ENCODE measurements around the gene TMEM59L. TPM values are rescaled to one million over a fixed set of nuclear protein-coding genes. Genes with fewer than 3 reads are reported as not detected.

Gene TMEM59L
- total and polyA plus RNA-seq, 10 of the 15 experiments (the other 5 are each of a cell fraction or from before 2014, with no cell fraction given) = 0.06 TPM; not detected in 9

- Histone ChIP-seq H3K9ac (ENCODE audit: control insufficient read depth, insufficient read depth, low read length) (no peak overlapping the region), H3K27ac (ENCODE audit: control insufficient read depth, insufficient read depth) (no peak overlapping the region), H3K36me3 (ENCODE audit: control insufficient read depth in 2 of 2, insufficient read depth in 2 of 2, low read length in 1 of 2) (no peaks in the 10 kb centered on the region), H3K27me3 (replicated peaks in 1 of 2; ENCODE audit: control insufficient read depth in 2 of 2, insufficient read depth in 2 of 2, low read length in 1 of 2) (no peaks in the 10 kb centered on the region; a peak in 1 of 4 replicates), H3K79me2 (ENCODE audit: control insufficient read depth, insufficient read depth, low read length) (peaks cover 14% of the 10 kb centered on the region), H2AFZ (ENCODE audit: control insufficient read depth, low read depth, low read length) (no peak overlapping the region), H4K20me1 (ENCODE audit: control insufficient read depth, insufficient read depth) (no peaks in the 10 kb centered on the region), H3K4me3 (no peak overlapping the region), H3K4me1 (ENCODE audit: control insufficient read depth, insufficient read depth, low read length) (peaks cover 7% of the 10 kb centered on the region), H3K9me3 (replicated peaks; ENCODE audit: control insufficient read depth, insufficient read depth, low read length) (no peaks in the 10 kb centered on the region), H3K4me2 (ENCODE audit: control insufficient read depth, insufficient read depth) (no peak overlapping the region)
- DNase-seq (ENCODE audit: low read depth, low spot score) = no peak
- in situ Hi-C loops (cut with MboI) (no loop called here), intact Hi-C loops (cut with micrococcal nuclease; ENCODE audit: unreplicated experiment) (no loop called here)
- ChIA-PET POLR2A (no interaction called here), RAD21 (ENCODE audit: unreplicated experiment) (no interaction called here), SMC1A (ENCODE audit: uncharacterized antibody, unreplicated experiment) (no interaction called here), CTCF (no interaction called here)
- WGBS (ENCODE audit: insufficient coverage, insufficient replicate concordance, low lambda C conversion rate, missing lambda C conversion rate) = 78% methylated on average over 6 of the region's 8 CpGs
- no peak for FAIRE-seq
- no TSS peak for BruUV-seq (replicated peaks)
- ATAC-seq = no peak
- no peak for TF ChIP-seq NRF1 (conservative IDR thresholded peaks at IDR 0.05; ENCODE audit: low read depth, low read length)
- no peak for TF ChIP-seq POU2F2 (IDR thresholded peaks at IDR 0.05; ENCODE audit: borderline replicate concordance, low read depth, low read length)
- no peak for TF ChIP-seq NR2C2 (IDR thresholded peaks at IDR 0.05; ENCODE audit: borderline replicate concordance, control insufficient read depth, insufficient read length, low read depth)
- TF ChIP-seq USF1 (IDR thresholded peaks at IDR 0.05; ENCODE audit: borderline replicate concordance, extremely low read length, insufficient read depth, low read depth, low read length) = no peak
- TF ChIP-seq SIN3A (IDR thresholded peaks at IDR 0.05; ENCODE audit: low read depth, low read length) = no peak
- no peak for TF ChIP-seq CEBPB (IDR thresholded peaks at IDR 0.05; ENCODE audit: borderline replicate concordance in 1 of 2, low read depth in 2 of 2, low read length in 2 of 2)
- TF ChIP-seq NKRF (conservative IDR thresholded peaks at IDR 0.05) = no peak
- TF ChIP-seq BCL3 (IDR thresholded peaks at IDR 0.05; ENCODE audit: borderline replicate concordance, insufficient read depth, low read depth, low read length, poor library complexity, severe bottlenecking) = no peak
- TF ChIP-seq, protein P1, sequence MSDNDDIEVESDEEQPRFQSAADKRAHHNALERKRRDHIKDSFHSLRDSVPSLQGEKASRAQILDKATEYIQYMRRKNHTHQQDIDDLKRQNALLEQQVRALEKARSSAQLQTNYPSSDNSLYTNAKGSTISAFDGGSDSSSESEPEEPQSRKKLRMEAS (IDR thresholded peaks at IDR 0.05; ENCODE audit: low read depth, low read length) = no peak
- no peak for TF ChIP-seq RBBP5 (conservative IDR thresholded peaks at IDR 0.05)
- TF ChIP-seq IRF3 (IDR thresholded peaks at IDR 0.05) = no peak
- no peak for TF ChIP-seq IKZF2 (IDR thresholded peaks at IDR 0.05)
- no peak for TF ChIP-seq MLLT1 (IDR thresholded peaks at IDR 0.05)
- TF ChIP-seq SP1 (IDR thresholded peaks at IDR 0.05; ENCODE audit: low read depth, low read length) = no peak
- TF ChIP-seq, protein P2, sequence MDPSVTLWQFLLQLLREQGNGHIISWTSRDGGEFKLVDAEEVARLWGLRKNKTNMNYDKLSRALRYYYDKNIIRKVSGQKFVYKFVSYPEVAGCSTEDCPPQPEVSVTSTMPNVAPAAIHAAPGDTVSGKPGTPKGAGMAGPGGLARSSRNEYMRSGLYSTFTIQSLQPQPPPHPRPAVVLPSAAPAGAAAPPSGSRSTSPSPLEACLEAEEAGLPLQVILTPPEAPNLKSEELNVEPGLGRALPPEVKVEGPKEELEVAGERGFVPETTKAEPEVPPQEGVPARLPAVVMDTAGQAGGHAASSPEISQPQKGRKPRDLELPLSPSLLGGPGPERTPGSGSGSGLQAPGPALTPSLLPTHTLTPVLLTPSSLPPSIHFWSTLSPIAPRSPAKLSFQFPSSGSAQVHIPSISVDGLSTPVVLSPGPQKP (IDR thresholded peaks at IDR 0.05; ENCODE audit: low read depth, low read length) = no peak
- no peak for TF ChIP-seq NR2F1 (conservative IDR thresholded peaks at IDR 0.05)
- no peak for TF ChIP-seq TARDBP (IDR thresholded peaks at IDR 0.05; ENCODE audit: borderline replicate concordance)
Observed at GRCh38 chr19:18633321-18633720, 20.7 kb downstream of the TMEM59L start.
